ENCODE measurements around the gene BIN1.

GRCh38 chr2:127085317-127085681 lies 21.7 kb downstream of the BIN1 start:
- TF ChIP-seq CTCF (IDR thresholded peaks at IDR 0.05) = no peak
- TF ChIP-seq POLR2A (IDR thresholded peaks at IDR 0.05) = no peak
- TF ChIP-seq EP300 (IDR thresholded peaks at IDR 0.05) = no peak
- no peak for TF ChIP-seq POLR2AphosphoS5 (IDR thresholded peaks at IDR 0.05)

Measured in gastroesophageal sphincter (tissue), 3 donors.